HG02840 (cell line): ENCODE data around the gene PIGC.

Source experiments
- ATAC-seq: cut with Tn5 transposase; IDR thresholded peaks from one replicate; pipeline ENCODE4 v1.9.1; 2021; ENCODE audit warnings: mild to moderate bottlenecking, moderate library complexity, moderate number of reproducible peaks; ENCODE audit not compliant: unreplicated experiment, low FRiP score

PIGC gene

GRCh38 chr1:172443666-172444453, at the start of gene PIGC:
TSS of gene PIGC (minus strand) at chr1:172444069. CDS start at chr1:172442622, 1,447 bp downstream.
- peak; percentile 98 for ATAC-seq

GRCh38 chr1:172492421-172492820, 48.6 kb upstream of the PIGC start:
- ATAC-seq = no peak

- no peak for ATAC-seq
Observed at GRCh38 chr1:172489847-172490246, 46.0 kb upstream of the PIGC start.

GRCh38 chr1:172488393-172488792, 44.5 kb upstream of the PIGC start:
- no peak for ATAC-seq

GRCh38 chr1:172487550-172487949, 43.7 kb upstream of the PIGC start:
- ATAC-seq = no peak

GRCh38 chr1:172486805-172487454, 43.1 kb upstream of the PIGC start:
- ATAC-seq = no peak

- no peak for ATAC-seq
Observed at GRCh38 chr1:172485626-172486025, 41.8 kb upstream of the PIGC start.

GRCh38 chr1:172484252-172484651, 40.4 kb upstream of the PIGC start:
- no peak for ATAC-seq

- no peak for ATAC-seq
Observed at GRCh38 chr1:172483448-172483847, 39.6 kb upstream of the PIGC start.

GRCh38 chr1:172482044-172482443, 38.2 kb upstream of the PIGC start:
- no peak for ATAC-seq

- ATAC-seq = no peak
Observed at GRCh38 chr1:172480431-172480830, 36.6 kb upstream of the PIGC start.

GRCh38 chr1:172478485-172478884, 34.6 kb upstream of the PIGC start:
- ATAC-seq = no peak

- no peak for ATAC-seq
Observed at GRCh38 chr1:172477741-172478140, 33.9 kb upstream of the PIGC start.

- ATAC-seq = no peak
Observed at GRCh38 chr1:172477216-172477615, 33.3 kb upstream of the PIGC start.

- ATAC-seq = no peak
Observed at GRCh38 chr1:172476218-172476811, 32.4 kb upstream of the PIGC start.

- ATAC-seq = no peak
Observed at GRCh38 chr1:172473842-172474241, 30.0 kb upstream of the PIGC start.

- ATAC-seq = no peak
Observed at GRCh38 chr1:172473302-172473701, 29.4 kb upstream of the PIGC start.

- no peak for ATAC-seq
Observed at GRCh38 chr1:172472495-172472894, 28.6 kb upstream of the PIGC start.

GRCh38 chr1:172471666-172472065, 27.8 kb upstream of the PIGC start:
- no peak for ATAC-seq

GRCh38 chr1:172470149-172470548, 26.3 kb upstream of the PIGC start:
- no peak for ATAC-seq

GRCh38 chr1:172469717-172470116, 25.8 kb upstream of the PIGC start:
- ATAC-seq = no peak

GRCh38 chr1:172468296-172468695, 24.4 kb upstream of the PIGC start:
- ATAC-seq = no peak
